Measurements from ENCODE around the gene SSPN. TPM values are rescaled to one million over a fixed set of nuclear protein-coding genes. Genes with fewer than 3 reads are reported as not detected.

The SSPN gene
- total RNA-seq, 2 experiments from 2014 or later = not detected

- no peak for DNase-seq
- no peak overlapping the region for H3K27ac Mint-ChIP-seq
- POLR2A ChIA-PET = interaction anchor here (0.6 kb wide), 1 partner anchor 715 kb away, joined by 3 read pairs; no protein-coding TSS in a partner anchor
- no peak overlapping the region for H3K4me3 Mint-ChIP-seq
- CTCF ChIA-PET = no interaction called here
- H3K27me3 Mint-ChIP-seq (ENCODE audit: low read depth) = no peaks in the 10 kb centered on the region
- no peaks in the 10 kb centered on the region for H3K36me3 Mint-ChIP-seq (ENCODE audit: low read depth)
- ATAC-seq = no peak
- peaks cover 5% of the 10 kb centered on the region for H3K9me3 Mint-ChIP-seq (ENCODE audit: insufficient read depth)
- H3K4me1 Mint-ChIP-seq (ENCODE audit: low read depth) = no peaks in the 10 kb centered on the region
Observed at GRCh38 chr12:26252946-26253345, 57.6 kb downstream of the SSPN start.

- H3K36me3 Mint-ChIP-seq (ENCODE audit: low read depth) = no peaks in the 10 kb centered on the region
- ATAC-seq = no peak
- no peak for DNase-seq
- H3K27me3 Mint-ChIP-seq (ENCODE audit: low read depth) = peaks cover 4% of the 10 kb centered on the region
- no peak overlapping the region for H3K27ac Mint-ChIP-seq
- ChIA-PET CTCF (no interaction called here), POLR2A (no interaction called here)
- H3K4me1 Mint-ChIP-seq (ENCODE audit: low read depth) = no peaks in the 10 kb centered on the region
- no peak overlapping the region for H3K4me3 Mint-ChIP-seq
- peaks cover 10% of the 10 kb centered on the region for H3K9me3 Mint-ChIP-seq (ENCODE audit: insufficient read depth)
Observed at GRCh38 chr12:26255893-26256645, 60.7 kb downstream of the SSPN start.

GRCh38 chr12:26264215-26264838, 69.0 kb downstream of the SSPN start:
- Mint-ChIP-seq H3K36me3 (ENCODE audit: low read depth) (no peaks in the 10 kb centered on the region), H3K27me3 (ENCODE audit: low read depth) (peaks cover 3% of the 10 kb centered on the region), H3K4me3 (no peak overlapping the region), H3K9me3 (ENCODE audit: insufficient read depth) (no peaks in the 10 kb centered on the region), H3K27ac (no peak overlapping the region), H3K4me1 (ENCODE audit: low read depth) (no peaks in the 10 kb centered on the region)
- ATAC-seq = no peak
- no peak for DNase-seq
- ChIA-PET POLR2A (interaction anchor here (0.7 kb wide), 1 partner anchor 28 kb away, joined by 3 read pairs; no protein-coding TSS in a partner anchor), CTCF (no interaction called here)

- Mint-ChIP-seq H3K9me3 (ENCODE audit: insufficient read depth) (no peaks in the 10 kb centered on the region), H3K4me3 (no peak overlapping the region), H3K27ac (no peak overlapping the region), H3K36me3 (ENCODE audit: low read depth) (no peaks in the 10 kb centered on the region), H3K27me3 (ENCODE audit: low read depth) (peaks cover 3% of the 10 kb centered on the region), H3K4me1 (ENCODE audit: low read depth) (no peaks in the 10 kb centered on the region)
- DNase-seq (no peak), ATAC-seq (no peak)
- ChIA-PET CTCF (no interaction called here), POLR2A (no interaction called here)
Observed at GRCh38 chr12:26265606-26266005, 70.2 kb downstream of the SSPN start.

- CTCF ChIA-PET = no interaction called here
- DNase-seq (no peak), ATAC-seq (no peak)
- Mint-ChIP-seq H3K27ac (no peak overlapping the region), H3K4me3 (no peak overlapping the region), H3K9me3 (ENCODE audit: insufficient read depth) (no peaks in the 10 kb centered on the region), H3K27me3 (ENCODE audit: low read depth) (peaks cover 7% of the 10 kb centered on the region), H3K36me3 (ENCODE audit: low read depth) (no peaks in the 10 kb centered on the region), H3K4me1 (ENCODE audit: low read depth) (no peaks in the 10 kb centered on the region)
- POLR2A ChIA-PET = no interaction called here
Observed at GRCh38 chr12:26266881-26267280, 71.5 kb downstream of the SSPN start.

- DNase-seq = no peak
- Mint-ChIP-seq H3K4me1 (ENCODE audit: low read depth) (no peaks in the 10 kb centered on the region), H3K36me3 (ENCODE audit: low read depth) (no peaks in the 10 kb centered on the region), H3K4me3 (no peak overlapping the region), H3K27ac (no peak overlapping the region), H3K9me3 (ENCODE audit: insufficient read depth) (no peaks in the 10 kb centered on the region), H3K27me3 (ENCODE audit: low read depth) (peaks cover 4% of the 10 kb centered on the region)
- POLR2A ChIA-PET = no interaction called here
- CTCF ChIA-PET = no interaction called here
- no peak for ATAC-seq
Observed at GRCh38 chr12:26268841-26269561, 73.6 kb downstream of the SSPN start.

- Mint-ChIP-seq H3K36me3 (ENCODE audit: low read depth) (no peaks in the 10 kb centered on the region), H3K4me1 (ENCODE audit: low read depth) (peaks cover 5% of the 10 kb centered on the region), H3K4me3 (no peak overlapping the region), H3K27ac (no peak overlapping the region), H3K9me3 (ENCODE audit: insufficient read depth) (no peaks in the 10 kb centered on the region), H3K27me3 (ENCODE audit: low read depth) (peaks cover 4% of the 10 kb centered on the region)
- CTCF ChIA-PET = no interaction called here
- POLR2A ChIA-PET = no interaction called here
- DNase-seq = no peak
- ATAC-seq = no peak
Observed at GRCh38 chr12:26269562-26270284, 74.3 kb downstream of the SSPN start.

GRCh38 chr12:26271024-26271423, 75.7 kb downstream of the SSPN start:
- H3K9me3 Mint-ChIP-seq (ENCODE audit: insufficient read depth) = no peaks in the 10 kb centered on the region
- H3K4me1 Mint-ChIP-seq (ENCODE audit: low read depth) = peaks cover 14% of the 10 kb centered on the region
- H3K27me3 Mint-ChIP-seq (ENCODE audit: low read depth) = peaks cover 4% of the 10 kb centered on the region
- ChIA-PET POLR2A (no interaction called here), CTCF (no interaction called here)
- ATAC-seq (no peak), DNase-seq (no peak)
- H3K4me3 Mint-ChIP-seq = no peak overlapping the region
- no peak overlapping the region for H3K27ac Mint-ChIP-seq
- H3K36me3 Mint-ChIP-seq (ENCODE audit: low read depth) = no peaks in the 10 kb centered on the region

- ATAC-seq = no peak
- H3K27ac Mint-ChIP-seq = no peak overlapping the region
- DNase-seq = no peak
- ChIA-PET CTCF (no interaction called here), POLR2A (interaction anchor here (0.6 kb wide), 1 partner anchor 410 kb away, joined by 3 read pairs; no protein-coding TSS in a partner anchor)
- no peaks in the 10 kb centered on the region for H3K9me3 Mint-ChIP-seq (ENCODE audit: insufficient read depth)
- peaks cover 4% of the 10 kb centered on the region for H3K27me3 Mint-ChIP-seq (ENCODE audit: low read depth)
- H3K36me3 Mint-ChIP-seq (ENCODE audit: low read depth) = no peaks in the 10 kb centered on the region
- H3K4me1 Mint-ChIP-seq (ENCODE audit: low read depth) = peaks cover 14% of the 10 kb centered on the region
- H3K4me3 Mint-ChIP-seq = no peak overlapping the region
Observed at GRCh38 chr12:26271889-26272492, 76.6 kb downstream of the SSPN start.

- no peak for ATAC-seq
- ChIA-PET POLR2A (no interaction called here), CTCF (no interaction called here)
- Mint-ChIP-seq H3K4me1 (ENCODE audit: low read depth) (peaks cover 14% of the 10 kb centered on the region), H3K27me3 (ENCODE audit: low read depth) (peaks cover 4% of the 10 kb centered on the region), H3K36me3 (ENCODE audit: low read depth) (no peaks in the 10 kb centered on the region), H3K9me3 (ENCODE audit: insufficient read depth) (no peaks in the 10 kb centered on the region), H3K27ac (no peak overlapping the region), H3K4me3 (no peak overlapping the region)
- DNase-seq = no peak
Observed at GRCh38 chr12:26272851-26273250, 77.5 kb downstream of the SSPN start.

GRCh38 chr12:26273811-26274210, 78.4 kb downstream of the SSPN start:
- POLR2A ChIA-PET = no interaction called here
- peaks cover 14% of the 10 kb centered on the region for H3K4me1 Mint-ChIP-seq (ENCODE audit: low read depth)
- no peak overlapping the region for H3K27ac Mint-ChIP-seq
- no peaks in the 10 kb centered on the region for H3K36me3 Mint-ChIP-seq (ENCODE audit: low read depth)
- DNase-seq (no peak), ATAC-seq (no peak)
- H3K9me3 Mint-ChIP-seq (ENCODE audit: insufficient read depth) = no peaks in the 10 kb centered on the region
- H3K4me3 Mint-ChIP-seq = no peak overlapping the region
- H3K27me3 Mint-ChIP-seq (ENCODE audit: low read depth) = peaks cover 4% of the 10 kb centered on the region
- CTCF ChIA-PET = no interaction called here
